KMS-11 (cell line): ENCODE measurements around the gene WDR27.

Source experiments
- H2AFZ ChIP-seq: fragments of 200-600 bp; sonication (generic); 2 replicates; pipeline ENCODE4 v1.6.1; 2016; ENCODE audit warnings: antibody characterized with exemption, mixed run types, low read depth
- H3K27ac ChIP-seq: fragments of 200-600 bp; sonication (generic); 2 replicates; pipeline ENCODE4 v1.6.1; 2016; ENCODE audit warnings: mild to moderate bottlenecking, mixed run types
- H3K27me3 ChIP-seq: fragments of 200-600 bp; sonication (generic); 2 replicates; pipeline ENCODE4 v1.6.1; 2017; ENCODE audit warnings: mild to moderate bottlenecking, low read depth, mixed run types, moderate library complexity; ENCODE audit not compliant: insufficient read depth
- H3K36me3 ChIP-seq: fragments of 200-600 bp; sonication (generic); 2 replicates; pipeline ENCODE4 v1.6.1; 2017; ENCODE audit warnings: mild to moderate bottlenecking, mixed run types; ENCODE audit not compliant: insufficient read depth
- H3K4me1 ChIP-seq: fragments of 200-600 bp; sonication (generic); 2 replicates; pipeline ENCODE4 v1.6.1; 2016; ENCODE audit warnings: mild to moderate bottlenecking, low read depth, mixed run types; ENCODE audit not compliant: poor library complexity, severe bottlenecking
- H3K4me2 ChIP-seq: fragments of 200-600 bp; sonication (generic); 2 replicates; pipeline ENCODE4 v1.7.0; 2016; ENCODE audit warnings: mild to moderate bottlenecking, mixed run types
- H3K4me3 ChIP-seq: fragments of 200-600 bp; sonication (generic); IDR thresholded peaks from 2 replicates; pipeline ENCODE4 v1.6.1; 2017; ENCODE audit warnings: low read depth, low read length, mixed read lengths; ENCODE audit not compliant: insufficient read depth
- H3K79me2 ChIP-seq: fragments of 200-600 bp; sonication (generic); 2 replicates; pipeline ENCODE4 v1.6.1; 2016; ENCODE audit warnings: low read depth, mixed run types; ENCODE audit not compliant: insufficient read depth
- H3K9ac ChIP-seq: fragments of 200-600 bp; sonication (generic); 2 replicates; pipeline ENCODE4 v1.6.1; 2016; ENCODE audit warnings: mild to moderate bottlenecking, mixed run types
- H4K20me1 ChIP-seq: fragments of 200-600 bp; sonication (generic); 2 replicates; pipeline ENCODE4 v1.6.1; 2016; ENCODE audit warnings: mild to moderate bottlenecking, mixed run types; ENCODE audit not compliant: insufficient read depth
- TF ChIP-seq, protein P1 (sequence below): fragments of 200-600 bp; sonication (generic); conservative IDR thresholded peaks from 2 replicates; pipeline ENCODE4 v1.6.1; 2017; ENCODE audit warnings: low read depth, mild to moderate bottlenecking, antibody characterized with exemption, low read length, moderate library complexity, mixed read lengths

Gene WDR27

DNA sequence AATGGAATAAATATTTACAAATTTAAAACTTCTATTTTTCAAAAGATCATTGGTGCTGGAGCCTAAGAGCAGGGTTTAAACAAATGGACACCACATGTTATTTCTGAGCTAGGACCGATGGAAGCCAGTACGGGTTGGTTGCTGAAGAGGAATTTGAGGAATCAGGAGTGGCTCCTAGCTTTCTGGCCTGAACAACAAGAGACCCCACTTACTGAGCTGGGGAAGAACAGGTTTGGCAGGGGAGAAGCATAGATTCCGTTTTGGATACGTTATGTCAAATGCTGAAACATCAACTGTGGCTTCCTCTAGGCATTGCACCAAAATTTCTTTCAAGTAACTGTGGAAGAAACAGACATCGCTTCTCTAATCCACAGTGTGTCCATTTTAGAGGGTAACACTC lies 6.7 kb downstream of the WDR27 start:
- peaks cover 1% of the 10 kb centered on the region for H3K4me1 ChIP-seq
- H4K20me1 ChIP-seq: no peaks in the 10 kb centered on the region
- no peak overlapping the region for H3K27ac ChIP-seq
- no peak overlapping the region for H3K4me3 ChIP-seq
- H3K27me3 ChIP-seq: no peaks in the 10 kb centered on the region
- no peak overlapping the region for H3K4me2 ChIP-seq
- H3K79me2 ChIP-seq: 0 out of 2 replicates have a peak, but pooled peaks cover 11% of the 10 kb centered on the region
- H3K9ac ChIP-seq: no peak overlapping the region
- no peak overlapping the region for H2AFZ ChIP-seq
- no peaks in the 10 kb centered on the region for H3K36me3 ChIP-seq
- TF ChIP-seq, protein P1, sequence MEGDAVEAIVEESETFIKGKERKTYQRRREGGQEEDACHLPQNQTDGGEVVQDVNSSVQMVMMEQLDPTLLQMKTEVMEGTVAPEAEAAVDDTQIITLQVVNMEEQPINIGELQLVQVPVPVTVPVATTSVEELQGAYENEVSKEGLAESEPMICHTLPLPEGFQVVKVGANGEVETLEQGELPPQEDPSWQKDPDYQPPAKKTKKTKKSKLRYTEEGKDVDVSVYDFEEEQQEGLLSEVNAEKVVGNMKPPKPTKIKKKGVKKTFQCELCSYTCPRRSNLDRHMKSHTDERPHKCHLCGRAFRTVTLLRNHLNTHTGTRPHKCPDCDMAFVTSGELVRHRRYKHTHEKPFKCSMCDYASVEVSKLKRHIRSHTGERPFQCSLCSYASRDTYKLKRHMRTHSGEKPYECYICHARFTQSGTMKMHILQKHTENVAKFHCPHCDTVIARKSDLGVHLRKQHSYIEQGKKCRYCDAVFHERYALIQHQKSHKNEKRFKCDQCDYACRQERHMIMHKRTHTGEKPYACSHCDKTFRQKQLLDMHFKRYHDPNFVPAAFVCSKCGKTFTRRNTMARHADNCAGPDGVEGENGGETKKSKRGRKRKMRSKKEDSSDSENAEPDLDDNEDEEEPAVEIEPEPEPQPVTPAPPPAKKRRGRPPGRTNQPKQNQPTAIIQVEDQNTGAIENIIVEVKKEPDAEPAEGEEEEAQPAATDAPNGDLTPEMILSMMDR: no peak

DNA sequence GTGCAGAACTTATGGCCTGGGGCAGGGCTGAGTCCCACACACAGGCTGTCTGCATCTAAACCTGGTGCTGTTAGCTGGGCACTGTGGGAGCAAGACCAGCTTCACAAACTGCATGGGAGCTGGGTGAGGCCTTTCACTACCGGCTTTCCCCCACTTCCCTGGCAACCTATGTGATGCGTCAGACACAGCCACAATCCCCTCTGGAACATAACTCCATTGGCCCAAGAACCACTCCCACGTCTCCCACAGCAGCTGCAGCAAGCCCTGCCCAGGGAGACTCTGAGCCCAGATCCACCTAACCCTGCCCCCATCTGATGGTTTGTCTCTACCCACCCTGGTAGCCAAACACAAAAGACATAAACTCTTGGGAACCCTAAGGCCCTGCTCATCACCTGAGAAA lies 9.3 kb downstream of the WDR27 start:
- H3K27ac ChIP-seq: no peak overlapping the region
- no peaks in the 10 kb centered on the region for H4K20me1 ChIP-seq
- H3K9ac ChIP-seq: no peak overlapping the region
- H3K4me2 ChIP-seq: no peak overlapping the region
- H3K36me3 ChIP-seq: no peaks in the 10 kb centered on the region; the same call in 1 of the 2 replicates
- H2AFZ ChIP-seq: no peak overlapping the region
- TF ChIP-seq, protein P1: no peak
- no peaks in the 10 kb centered on the region for H3K4me1 ChIP-seq
- H3K27me3 ChIP-seq: no peaks in the 10 kb centered on the region
- no peak overlapping the region for H3K4me3 ChIP-seq
- H3K79me2 ChIP-seq: 0 out of 2 replicates have a peak, but pooled peaks cover 8% of the 10 kb centered on the region

DNA sequence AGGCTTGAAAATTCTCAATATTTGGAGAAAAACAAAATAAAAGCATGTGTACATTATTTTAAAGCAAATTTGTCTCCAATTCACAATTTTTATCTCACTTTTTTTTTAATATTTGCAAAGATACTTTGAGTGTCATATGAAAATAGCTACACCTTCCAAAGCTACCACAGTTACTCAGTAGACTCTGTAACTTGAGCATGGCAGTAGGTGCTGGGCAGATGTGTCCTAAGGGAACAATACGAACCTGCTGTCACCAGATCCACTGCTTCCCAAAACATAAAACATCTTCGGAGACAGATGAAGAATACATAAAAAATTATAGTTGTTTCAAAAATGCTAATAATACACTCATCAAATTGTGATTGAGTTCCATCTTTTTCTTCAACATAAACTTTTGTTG lies 10.6 kb downstream of the WDR27 start:
- no peaks in the 10 kb centered on the region for H3K27me3 ChIP-seq
- H3K36me3 ChIP-seq: no peaks in the 10 kb centered on the region; the same call in 1 of the 2 replicates
- H4K20me1 ChIP-seq: no peaks in the 10 kb centered on the region
- H3K4me1 ChIP-seq: no peaks in the 10 kb centered on the region
- H2AFZ ChIP-seq: no peak overlapping the region
- H3K4me2 ChIP-seq: no peak overlapping the region
- 0 out of 2 replicates have a peak, but pooled peaks cover 8% of the 10 kb centered on the region for H3K79me2 ChIP-seq
- H3K27ac ChIP-seq: no peak overlapping the region
- H3K4me3 ChIP-seq: no peak overlapping the region
- TF ChIP-seq, protein P1: no peak
- no peak overlapping the region for H3K9ac ChIP-seq

DNA sequence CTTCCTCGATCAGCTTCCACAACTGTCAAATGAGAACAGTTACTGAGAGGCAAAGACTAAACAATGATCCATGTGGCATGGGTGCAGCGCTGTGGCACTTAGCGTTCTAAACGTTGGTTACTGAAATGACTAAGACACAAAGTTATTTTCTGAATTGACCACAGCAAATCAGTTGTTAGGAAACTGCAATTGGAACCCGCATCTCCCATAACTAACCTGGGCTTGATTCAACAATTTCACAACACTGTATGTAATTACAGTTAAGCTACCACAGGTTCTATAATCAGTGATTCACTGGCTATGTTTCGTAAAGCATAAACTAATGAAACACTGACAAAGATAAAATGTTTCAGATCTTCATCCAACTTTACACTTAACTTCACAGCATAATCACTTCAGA lies 12.5 kb downstream of the WDR27 start:
- no peaks in the 10 kb centered on the region for H4K20me1 ChIP-seq
- TF ChIP-seq, protein P1: no peak
- H3K4me1 ChIP-seq: no peaks in the 10 kb centered on the region
- H3K79me2 ChIP-seq: 0 out of 2 replicates have a peak, but pooled peaks cover 2% of the 10 kb centered on the region
- no peaks in the 10 kb centered on the region for H3K27me3 ChIP-seq
- H3K4me2 ChIP-seq: no peak overlapping the region
- no peaks in the 10 kb centered on the region; the same call in 1 of the 2 replicates for H3K36me3 ChIP-seq
- H3K27ac ChIP-seq: no peak overlapping the region
- H3K9ac ChIP-seq: no peak overlapping the region
- H3K4me3 ChIP-seq: no peak overlapping the region
- H2AFZ ChIP-seq: no peak overlapping the region
